ENCODE measurements around the gene TNFRSF14. TPM values are rescaled to one million over a fixed set of nuclear protein-coding genes. Genes with fewer than 3 reads are reported as not detected.
A peak's percentile ranks its signal among the peaks of the same experiment; 100 is the strongest.

The TNFRSF14 gene
- total RNA-seq, 1 donor from 2014 or later = 11.1 TPM

DNA sequence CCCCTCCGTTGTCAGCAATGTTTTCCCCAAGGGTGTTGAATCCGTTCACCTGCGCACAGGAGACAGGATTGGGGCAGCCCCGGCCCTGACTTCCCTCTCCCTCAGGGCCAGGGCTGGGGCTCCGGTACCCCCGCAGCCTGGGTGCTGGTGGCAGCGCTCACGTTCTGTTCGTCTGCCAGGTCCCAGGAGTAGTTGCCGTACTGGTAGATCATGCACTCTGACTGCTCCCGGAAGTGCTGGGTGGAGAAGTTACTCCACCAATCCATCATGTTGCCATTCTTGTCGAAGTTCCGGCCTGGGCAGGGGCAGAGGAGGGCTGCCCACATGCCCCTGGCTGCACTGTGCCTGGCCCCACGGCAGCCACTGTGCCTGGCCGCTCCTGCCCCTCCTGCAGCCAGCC is 36.5 kb downstream of the TNFRSF14 start:
- no peak for FAIRE-seq
- H3K36me3 ChIP-seq (ENCODE audit: control insufficient read depth, insufficient read depth, low read length) = peaks cover 4% of the 10 kb centered on the region
- no peaks in the 10 kb centered on the region for H3K27me3 ChIP-seq (ENCODE audit: control insufficient read depth, insufficient read depth, low read length)
- TF ChIP-seq, protein P1, sequence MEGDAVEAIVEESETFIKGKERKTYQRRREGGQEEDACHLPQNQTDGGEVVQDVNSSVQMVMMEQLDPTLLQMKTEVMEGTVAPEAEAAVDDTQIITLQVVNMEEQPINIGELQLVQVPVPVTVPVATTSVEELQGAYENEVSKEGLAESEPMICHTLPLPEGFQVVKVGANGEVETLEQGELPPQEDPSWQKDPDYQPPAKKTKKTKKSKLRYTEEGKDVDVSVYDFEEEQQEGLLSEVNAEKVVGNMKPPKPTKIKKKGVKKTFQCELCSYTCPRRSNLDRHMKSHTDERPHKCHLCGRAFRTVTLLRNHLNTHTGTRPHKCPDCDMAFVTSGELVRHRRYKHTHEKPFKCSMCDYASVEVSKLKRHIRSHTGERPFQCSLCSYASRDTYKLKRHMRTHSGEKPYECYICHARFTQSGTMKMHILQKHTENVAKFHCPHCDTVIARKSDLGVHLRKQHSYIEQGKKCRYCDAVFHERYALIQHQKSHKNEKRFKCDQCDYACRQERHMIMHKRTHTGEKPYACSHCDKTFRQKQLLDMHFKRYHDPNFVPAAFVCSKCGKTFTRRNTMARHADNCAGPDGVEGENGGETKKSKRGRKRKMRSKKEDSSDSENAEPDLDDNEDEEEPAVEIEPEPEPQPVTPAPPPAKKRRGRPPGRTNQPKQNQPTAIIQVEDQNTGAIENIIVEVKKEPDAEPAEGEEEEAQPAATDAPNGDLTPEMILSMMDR (IDR thresholded peaks at IDR 0.05; ENCODE audit: insufficient read depth, low read length, severe bottlenecking) = no peak
- no peak overlapping the region for H3K4me3 ChIP-seq (ENCODE audit: low read depth, low read length)
- DNase-seq (ENCODE audit: low read depth) = no peak

DNA sequence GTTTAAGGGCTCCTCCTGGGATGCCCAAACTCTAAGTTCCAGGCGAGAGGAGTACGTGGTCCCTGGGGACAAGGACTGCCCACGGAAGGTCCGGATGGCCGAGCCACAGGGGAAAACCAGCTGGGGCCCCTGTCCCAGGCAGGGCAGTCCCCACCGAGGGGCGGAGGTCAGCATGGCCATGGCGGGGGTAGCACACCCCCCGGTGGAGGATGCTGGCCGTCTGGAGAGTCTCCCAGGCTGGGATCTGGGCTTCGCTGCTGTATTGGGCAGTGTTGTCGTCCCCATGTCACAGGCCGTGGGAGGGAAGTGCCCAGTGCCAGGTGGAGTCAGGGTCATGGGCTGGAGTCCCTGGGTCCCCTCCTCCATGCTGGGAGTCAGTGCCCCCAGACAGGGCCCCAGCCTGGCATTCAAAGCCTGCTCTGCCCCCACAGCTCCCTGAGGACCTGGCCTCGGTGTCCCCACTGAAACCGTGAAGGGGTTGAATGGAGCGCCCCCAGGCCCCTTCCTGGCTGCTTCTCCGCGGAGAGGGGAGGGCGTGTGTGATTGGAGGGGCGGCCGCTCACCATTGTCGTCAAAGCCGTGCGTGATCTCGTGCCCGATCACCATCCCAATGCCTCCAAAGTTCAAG is 37.2 kb downstream of the TNFRSF14 start:
- no peak overlapping the region for H3K4me3 ChIP-seq (ENCODE audit: low read depth, low read length)
- H3K27me3 ChIP-seq (ENCODE audit: control insufficient read depth, insufficient read depth, low read length) = no peaks in the 10 kb centered on the region
- FAIRE-seq = no peak
- no peak for DNase-seq (ENCODE audit: low read depth)
- peaks cover 4% of the 10 kb centered on the region for H3K36me3 ChIP-seq (ENCODE audit: control insufficient read depth, insufficient read depth, low read length)
- TF ChIP-seq, protein P1 (IDR thresholded peaks at IDR 0.05; ENCODE audit: insufficient read depth, low read length, severe bottlenecking) = no peak

DNA sequence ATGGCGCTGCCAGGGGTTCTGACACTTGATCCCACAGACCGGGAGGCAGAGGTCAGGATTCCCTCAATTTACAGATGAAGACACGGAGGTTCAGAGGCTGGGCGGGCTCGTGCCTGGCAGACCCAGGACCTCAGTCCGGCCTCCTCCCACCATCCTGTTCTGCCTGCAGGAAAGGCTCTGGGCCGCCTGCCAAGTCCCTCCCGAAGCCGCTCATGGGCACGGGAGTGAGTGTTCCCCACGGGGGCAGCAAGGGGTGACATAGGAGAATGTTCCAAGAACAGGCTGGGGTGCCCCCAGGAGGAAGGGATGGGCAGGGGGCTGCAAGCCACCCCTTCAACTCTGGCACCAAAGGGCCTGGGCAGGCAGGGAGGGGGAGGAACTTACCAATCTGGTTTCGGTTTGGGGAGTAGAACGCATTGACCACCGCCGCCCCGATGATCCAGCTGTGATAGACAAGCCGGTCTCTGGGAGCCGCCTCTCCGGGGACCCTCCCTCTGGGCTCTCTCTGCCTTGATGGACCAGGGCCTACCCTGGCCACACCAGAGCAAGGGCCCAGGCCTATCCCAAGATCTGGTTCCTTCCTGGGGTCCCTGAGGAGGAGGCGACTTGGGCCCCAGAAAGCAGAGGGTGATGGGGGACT is 38.0 kb downstream of the TNFRSF14 start:
- DNase-seq (ENCODE audit: low read depth) = peak; percentile 34
- Histone ChIP-seq H3K27me3 (ENCODE audit: control insufficient read depth, insufficient read depth, low read length) (no peaks in the 10 kb centered on the region), H3K4me3 (ENCODE audit: low read depth, low read length) (peak overlapping the region; percentile 18), H3K36me3 (ENCODE audit: control insufficient read depth, insufficient read depth, low read length) (peaks cover 4% of the 10 kb centered on the region)
- TF ChIP-seq, protein P1 (IDR thresholded peaks at IDR 0.05; ENCODE audit: insufficient read depth, low read length, severe bottlenecking) = no peak
- FAIRE-seq = no peak

DNA sequence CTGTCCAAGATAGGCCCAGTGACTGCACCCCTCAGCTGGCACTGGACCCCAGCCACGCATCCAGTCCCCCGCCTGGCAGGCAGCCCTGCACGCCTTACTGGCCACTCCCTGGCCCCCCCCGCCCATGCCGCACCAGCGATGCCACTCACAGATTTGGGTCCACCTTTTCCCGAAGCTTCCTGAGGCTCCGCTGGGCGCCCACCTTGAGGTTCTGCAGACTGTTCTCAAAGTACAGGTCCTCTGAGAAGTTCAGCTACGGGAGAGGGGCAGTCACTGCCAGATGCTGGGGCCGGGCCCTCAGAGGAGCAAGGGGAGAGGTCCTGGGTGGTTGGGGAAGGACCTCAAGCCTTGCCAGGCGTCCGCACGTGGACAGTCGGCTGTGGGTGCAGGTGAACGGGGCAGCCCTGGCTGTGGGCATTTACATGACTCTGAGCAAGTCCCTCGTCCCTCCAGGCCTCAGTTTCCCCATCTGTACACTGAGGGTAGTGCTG is 38.5 kb downstream of the TNFRSF14 start:
- H3K27me3 ChIP-seq (ENCODE audit: control insufficient read depth, insufficient read depth, low read length) = no peaks in the 10 kb centered on the region
- FAIRE-seq = no peak
- no peaks in the 10 kb centered on the region for H3K36me3 ChIP-seq (ENCODE audit: control insufficient read depth, insufficient read depth, low read length)
- TF ChIP-seq, protein P1 (IDR thresholded peaks at IDR 0.05; ENCODE audit: insufficient read depth, low read length, severe bottlenecking) = no peak
- no peak for DNase-seq (ENCODE audit: low read depth)
- no peak overlapping the region for H3K4me3 ChIP-seq (ENCODE audit: low read depth, low read length)

DNA sequence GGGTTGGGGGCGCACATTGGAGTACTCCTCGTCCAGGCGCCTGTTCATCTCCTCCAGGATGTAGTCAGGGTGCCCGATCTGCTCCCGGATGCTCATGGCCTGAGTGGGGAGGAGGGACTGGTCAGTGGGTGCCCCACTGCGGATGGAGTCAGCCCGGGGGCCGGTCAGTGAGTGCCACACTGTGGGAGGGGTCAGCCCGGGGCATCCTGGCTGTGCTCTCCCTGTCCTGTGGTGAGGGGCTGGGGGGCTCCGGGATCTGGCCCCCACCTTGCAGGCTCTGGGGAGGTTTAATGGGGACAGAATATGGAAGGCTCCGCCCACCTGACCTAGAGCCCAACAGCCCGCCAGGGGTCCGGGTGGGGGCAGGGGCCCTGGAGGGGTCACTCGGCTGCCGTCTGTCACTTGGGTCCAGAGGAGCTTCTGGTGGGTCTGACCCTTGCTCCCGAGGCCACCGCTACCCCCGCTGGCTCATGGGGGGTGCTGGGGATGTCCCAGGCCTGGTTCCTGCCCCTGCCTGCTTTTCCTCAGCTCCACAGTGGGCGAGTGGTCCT is 39.2 kb downstream of the TNFRSF14 start:
- no peaks in the 10 kb centered on the region for H3K27me3 ChIP-seq (ENCODE audit: control insufficient read depth, insufficient read depth, low read length)
- no peak overlapping the region for H3K4me3 ChIP-seq (ENCODE audit: low read depth, low read length)
- FAIRE-seq (no peak), DNase-seq (ENCODE audit: low read depth) (no peak)
- H3K36me3 ChIP-seq (ENCODE audit: control insufficient read depth, insufficient read depth, low read length) = no peaks in the 10 kb centered on the region
- TF ChIP-seq, protein P1 (IDR thresholded peaks at IDR 0.05; ENCODE audit: insufficient read depth, low read length, severe bottlenecking) = no peak

Data from bronchial epithelial cell (primary cell).